H1 (cell line): ENCODE results near the gene USF1. TPM values are rescaled to one million over a fixed set of nuclear protein-coding genes. Genes with fewer than 3 reads are reported as not detected.

ENCODE experiments used
- BCL11A ChIP-seq, 2 experiments: IDR thresholded peaks; one replicate each; pipeline ENCODE4 v1.6.1; 2011; ENCODE audit warnings: low read depth in 2 of 2, low read length in 2 of 2, mild to moderate bottlenecking in 2 of 2
- CBX5 ChIP-seq: fragments of 300-800, 300-1000 bp; sonication (generic); IDR thresholded peaks from 2 replicates; pipeline ENCODE4 v1.7.1; 2016; ENCODE audit warnings: antibody characterized with exemption, low read length, low read depth
- CREB1 ChIP-seq: IDR thresholded peaks from 2 replicates; pipeline ENCODE4 v1.6.1; 2012; ENCODE audit warnings: inconsistent platforms
- EP300 ChIP-seq, 2 experiments: IDR thresholded peaks; 1 replicate in 1 of 2; 2 replicates in 1 of 2; pipeline ENCODE4 v1.6.1; 2011 to 2012; ENCODE audit warnings: low read depth in 2 of 2, low read length in 2 of 2, mild to moderate bottlenecking in 2 of 2, borderline replicate concordance in 1 of 2, inconsistent platforms in 1 of 2, moderate library complexity in 1 of 2
- KDM4A ChIP-seq: IDR thresholded peaks from one replicate; pipeline ENCODE4 v1.7.1; 2012; ENCODE audit warnings: low read depth, mild to moderate bottlenecking, moderate library complexity, low read length, inconsistent platforms; ENCODE audit not compliant: severe bottlenecking
- MAFK ChIP-seq: IDR thresholded peaks from 2 replicates; pipeline ENCODE4 v1.6.1; 2012; ENCODE audit warnings: low read depth, mild to moderate bottlenecking, improper control_type of control experiment, low read length
- SUZ12 ChIP-seq: fragments of 200-600 bp; sonication (generic); IDR thresholded peaks from 2 replicates; pipeline ENCODE4 v1.6.1; 2012; ENCODE audit warnings: mild to moderate bottlenecking, inconsistent platforms, low read length, moderate library complexity, mixed read lengths
- polyA plus RNA-seq, 7 experiments: library from polyadenylated mRNA; depleted of rRNA in 3 of 7; stranded (reverse) in 5 of 7; unstranded in 2 of 7; fragments of >200 nt in 5 of 7; fragments of 200-250 nt in 2 of 7; gene quantifications; 1 replicate in 5 of 7; 2 replicates in 1 of 7; 4 replicates in 1 of 7; pipeline versions ENCODE4 v1.2.1 to v1.2.3, GENCODE V29; 2011 to 2013; ENCODE audit warnings: missing spikeins in 2 of 7, mixed read lengths in 2 of 7
- total RNA-seq: library from RNA; stranded (reverse); fragmentation: NEBNext Ultra II Directional; extraction: Animal tissue kit (Norgen Biotek cat#: 25700); gene quantifications from 2 replicates; pipeline ENCODE4 v1.2.1, GENCODE V29; 2021
- TF ChIP-seq, protein P1 (sequence below): fragments of 300-600 bp; sonication (generic); IDR thresholded peaks from 2 replicates; pipeline ENCODE4 v1.7.1; 2012; ENCODE audit warnings: low read length, moderate library complexity, mild to moderate bottlenecking, inconsistent platforms; ENCODE audit not compliant: insufficient replicate concordance

USF1 gene
- total and polyA plus RNA-seq, 2 of the 8 experiments (the other 6 are each of a cell fraction or from before 2014, with no cell fraction given) = 45.7 to 68.9 TPM

DNA sequence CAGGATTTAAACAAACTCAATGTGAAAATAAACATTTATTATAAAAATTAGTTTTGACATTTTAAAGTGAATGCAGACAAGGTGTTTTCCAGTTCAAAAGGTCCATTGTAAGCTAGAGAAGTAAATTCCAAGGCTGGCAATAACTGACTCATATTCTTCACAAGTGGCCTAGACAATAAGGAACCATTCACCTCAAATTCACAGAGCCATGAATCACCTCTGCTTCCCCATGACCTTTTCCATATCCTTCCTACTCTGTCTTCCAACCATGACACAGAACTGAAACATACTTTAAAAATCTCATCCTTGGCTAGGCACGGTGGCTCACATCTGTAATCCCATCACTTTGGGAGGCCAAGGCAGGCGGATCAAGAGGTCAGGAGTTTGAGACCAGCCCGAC, 49.6 kb downstream of the USF1 start (continued):
- TF ChIP-seq, protein P1, sequence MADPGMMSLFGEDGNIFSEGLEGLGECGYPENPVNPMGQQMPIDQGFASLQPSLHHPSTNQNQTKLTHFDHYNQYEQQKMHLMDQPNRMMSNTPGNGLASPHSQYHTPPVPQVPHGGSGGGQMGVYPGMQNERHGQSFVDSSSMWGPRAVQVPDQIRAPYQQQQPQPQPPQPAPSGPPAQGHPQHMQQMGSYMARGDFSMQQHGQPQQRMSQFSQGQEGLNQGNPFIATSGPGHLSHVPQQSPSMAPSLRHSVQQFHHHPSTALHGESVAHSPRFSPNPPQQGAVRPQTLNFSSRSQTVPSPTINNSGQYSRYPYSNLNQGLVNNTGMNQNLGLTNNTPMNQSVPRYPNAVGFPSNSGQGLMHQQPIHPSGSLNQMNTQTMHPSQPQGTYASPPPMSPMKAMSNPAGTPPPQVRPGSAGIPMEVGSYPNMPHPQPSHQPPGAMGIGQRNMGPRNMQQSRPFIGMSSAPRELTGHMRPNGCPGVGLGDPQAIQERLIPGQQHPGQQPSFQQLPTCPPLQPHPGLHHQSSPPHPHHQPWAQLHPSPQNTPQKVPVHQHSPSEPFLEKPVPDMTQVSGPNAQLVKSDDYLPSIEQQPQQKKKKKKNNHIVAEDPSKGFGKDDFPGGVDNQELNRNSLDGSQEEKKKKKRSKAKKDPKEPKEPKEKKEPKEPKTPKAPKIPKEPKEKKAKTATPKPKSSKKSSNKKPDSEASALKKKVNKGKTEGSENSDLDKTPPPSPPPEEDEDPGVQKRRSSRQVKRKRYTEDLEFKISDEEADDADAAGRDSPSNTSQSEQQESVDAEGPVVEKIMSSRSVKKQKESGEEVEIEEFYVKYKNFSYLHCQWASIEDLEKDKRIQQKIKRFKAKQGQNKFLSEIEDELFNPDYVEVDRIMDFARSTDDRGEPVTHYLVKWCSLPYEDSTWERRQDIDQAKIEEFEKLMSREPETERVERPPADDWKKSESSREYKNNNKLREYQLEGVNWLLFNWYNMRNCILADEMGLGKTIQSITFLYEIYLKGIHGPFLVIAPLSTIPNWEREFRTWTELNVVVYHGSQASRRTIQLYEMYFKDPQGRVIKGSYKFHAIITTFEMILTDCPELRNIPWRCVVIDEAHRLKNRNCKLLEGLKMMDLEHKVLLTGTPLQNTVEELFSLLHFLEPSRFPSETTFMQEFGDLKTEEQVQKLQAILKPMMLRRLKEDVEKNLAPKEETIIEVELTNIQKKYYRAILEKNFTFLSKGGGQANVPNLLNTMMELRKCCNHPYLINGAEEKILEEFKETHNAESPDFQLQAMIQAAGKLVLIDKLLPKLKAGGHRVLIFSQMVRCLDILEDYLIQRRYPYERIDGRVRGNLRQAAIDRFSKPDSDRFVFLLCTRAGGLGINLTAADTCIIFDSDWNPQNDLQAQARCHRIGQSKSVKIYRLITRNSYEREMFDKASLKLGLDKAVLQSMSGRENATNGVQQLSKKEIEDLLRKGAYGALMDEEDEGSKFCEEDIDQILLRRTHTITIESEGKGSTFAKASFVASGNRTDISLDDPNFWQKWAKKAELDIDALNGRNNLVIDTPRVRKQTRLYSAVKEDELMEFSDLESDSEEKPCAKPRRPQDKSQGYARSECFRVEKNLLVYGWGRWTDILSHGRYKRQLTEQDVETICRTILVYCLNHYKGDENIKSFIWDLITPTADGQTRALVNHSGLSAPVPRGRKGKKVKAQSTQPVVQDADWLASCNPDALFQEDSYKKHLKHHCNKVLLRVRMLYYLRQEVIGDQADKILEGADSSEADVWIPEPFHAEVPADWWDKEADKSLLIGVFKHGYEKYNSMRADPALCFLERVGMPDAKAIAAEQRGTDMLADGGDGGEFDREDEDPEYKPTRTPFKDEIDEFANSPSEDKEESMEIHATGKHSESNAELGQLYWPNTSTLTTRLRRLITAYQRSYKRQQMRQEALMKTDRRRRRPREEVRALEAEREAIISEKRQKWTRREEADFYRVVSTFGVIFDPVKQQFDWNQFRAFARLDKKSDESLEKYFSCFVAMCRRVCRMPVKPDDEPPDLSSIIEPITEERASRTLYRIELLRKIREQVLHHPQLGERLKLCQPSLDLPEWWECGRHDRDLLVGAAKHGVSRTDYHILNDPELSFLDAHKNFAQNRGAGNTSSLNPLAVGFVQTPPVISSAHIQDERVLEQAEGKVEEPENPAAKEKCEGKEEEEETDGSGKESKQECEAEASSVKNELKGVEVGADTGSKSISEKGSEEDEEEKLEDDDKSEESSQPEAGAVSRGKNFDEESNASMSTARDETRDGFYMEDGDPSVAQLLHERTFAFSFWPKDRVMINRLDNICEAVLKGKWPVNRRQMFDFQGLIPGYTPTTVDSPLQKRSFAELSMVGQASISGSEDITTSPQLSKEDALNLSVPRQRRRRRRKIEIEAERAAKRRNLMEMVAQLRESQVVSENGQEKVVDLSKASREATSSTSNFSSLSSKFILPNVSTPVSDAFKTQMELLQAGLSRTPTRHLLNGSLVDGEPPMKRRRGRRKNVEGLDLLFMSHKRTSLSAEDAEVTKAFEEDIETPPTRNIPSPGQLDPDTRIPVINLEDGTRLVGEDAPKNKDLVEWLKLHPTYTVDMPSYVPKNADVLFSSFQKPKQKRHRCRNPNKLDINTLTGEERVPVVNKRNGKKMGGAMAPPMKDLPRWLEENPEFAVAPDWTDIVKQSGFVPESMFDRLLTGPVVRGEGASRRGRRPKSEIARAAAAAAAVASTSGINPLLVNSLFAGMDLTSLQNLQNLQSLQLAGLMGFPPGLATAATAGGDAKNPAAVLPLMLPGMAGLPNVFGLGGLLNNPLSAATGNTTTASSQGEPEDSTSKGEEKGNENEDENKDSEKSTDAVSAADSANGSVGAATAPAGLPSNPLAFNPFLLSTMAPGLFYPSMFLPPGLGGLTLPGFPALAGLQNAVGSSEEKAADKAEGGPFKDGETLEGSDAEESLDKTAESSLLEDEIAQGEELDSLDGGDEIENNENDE = no peak
- TF ChIP-seq MAFK (no peak), CREB1 (no peak), CBX5 (no peak), BCL11A (IDR thresholded peaks at IDR 0.05; ENCODE audit: low read depth in 2 of 2, low read length in 2 of 2) (no peak), KDM4A (no peak), EP300 (IDR thresholded peaks at IDR 0.05; ENCODE audit: borderline replicate concordance in 1 of 2, low read depth in 2 of 2, low read length in 2 of 2) (no peak), SUZ12 (no peak)
- TF ChIP-seq, all 59 proteins: peak for 0
